ENCODE results near the gene STARD7. TPM values are rescaled to one million over a fixed set of nuclear protein-coding genes. Genes with fewer than 3 reads are reported as not detected.

The STARD7 gene
- total and polyA plus RNA-seq, 10 of the 15 experiments (the other 5 are each of a cell fraction or from before 2014, with no cell fraction given): 85.4 to 237 (median 153) TPM

DNA sequence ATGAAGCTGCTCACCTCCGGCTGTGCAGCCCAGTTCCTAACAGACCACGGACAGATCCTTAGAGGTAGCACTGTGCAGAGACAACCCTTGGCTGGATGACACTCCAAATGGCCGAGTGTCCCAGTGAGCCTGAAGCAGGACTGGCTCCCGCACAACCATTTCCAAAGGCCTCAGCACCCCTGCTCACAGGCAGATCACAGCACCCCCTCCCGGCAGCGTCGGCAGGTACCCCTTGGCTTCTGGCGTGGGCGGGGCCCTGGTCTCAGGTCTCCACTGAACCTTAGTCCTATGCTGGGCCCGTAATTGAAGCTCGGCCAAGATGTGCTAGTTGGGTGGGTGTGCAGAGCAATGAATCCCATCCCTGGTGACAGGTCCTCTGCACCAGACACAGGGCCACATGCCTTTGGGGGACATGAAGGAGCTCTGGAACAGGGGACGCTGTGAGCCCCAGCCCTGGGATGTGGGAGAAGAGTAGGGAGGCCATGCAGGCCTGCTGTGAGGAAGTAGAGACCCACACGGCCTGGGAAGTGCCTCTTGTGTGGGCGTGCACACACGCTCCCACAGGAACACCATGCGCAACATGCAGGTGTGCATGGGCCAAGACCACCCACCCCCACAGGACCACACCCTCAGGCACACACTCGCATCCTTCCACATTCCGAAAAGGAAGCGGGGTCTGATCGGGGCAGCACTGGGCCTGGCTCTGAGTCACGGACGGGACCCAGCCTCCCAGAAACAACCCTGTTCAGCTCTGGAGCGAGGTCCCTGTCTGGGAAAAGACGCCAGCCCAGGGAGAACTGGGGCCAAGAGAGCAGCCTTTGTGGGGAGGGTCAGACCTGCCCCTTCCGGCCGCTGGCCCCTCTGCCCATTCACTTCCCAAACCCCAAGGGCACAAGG, 66.2 kb downstream of the STARD7 start (continued):
- TF ChIP-seq, protein P1, sequence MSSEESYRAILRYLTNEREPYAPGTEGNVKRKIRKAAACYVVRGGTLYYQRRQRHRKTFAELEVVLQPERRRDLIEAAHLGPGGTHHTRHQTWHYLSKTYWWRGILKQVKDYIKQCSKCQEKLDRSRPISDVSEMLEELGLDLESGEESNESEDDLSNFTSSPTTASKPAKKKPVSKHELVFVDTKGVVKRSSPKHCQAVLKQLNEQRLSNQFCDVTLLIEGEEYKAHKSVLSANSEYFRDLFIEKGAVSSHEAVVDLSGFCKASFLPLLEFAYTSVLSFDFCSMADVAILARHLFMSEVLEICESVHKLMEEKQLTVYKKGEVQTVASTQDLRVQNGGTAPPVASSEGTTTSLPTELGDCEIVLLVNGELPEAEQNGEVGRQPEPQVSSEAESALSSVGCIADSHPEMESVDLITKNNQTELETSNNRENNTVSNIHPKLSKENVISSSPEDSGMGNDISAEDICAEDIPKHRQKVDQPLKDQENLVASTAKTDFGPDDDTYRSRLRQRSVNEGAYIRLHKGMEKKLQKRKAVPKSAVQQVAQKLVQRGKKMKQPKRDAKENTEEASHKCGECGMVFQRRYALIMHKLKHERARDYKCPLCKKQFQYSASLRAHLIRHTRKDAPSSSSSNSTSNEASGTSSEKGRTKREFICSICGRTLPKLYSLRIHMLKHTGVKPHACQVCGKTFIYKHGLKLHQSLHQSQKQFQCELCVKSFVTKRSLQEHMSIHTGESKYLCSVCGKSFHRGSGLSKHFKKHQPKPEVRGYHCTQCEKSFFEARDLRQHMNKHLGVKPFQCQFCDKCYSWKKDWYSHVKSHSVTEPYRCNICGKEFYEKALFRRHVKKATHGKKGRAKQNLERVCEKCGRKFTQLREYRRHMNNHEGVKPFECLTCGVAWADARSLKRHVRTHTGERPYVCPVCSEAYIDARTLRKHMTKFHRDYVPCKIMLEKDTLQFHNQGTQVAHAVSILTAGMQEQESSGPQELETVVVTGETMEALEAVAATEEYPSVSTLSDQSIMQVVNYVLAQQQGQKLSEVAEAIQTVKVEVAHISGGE (CRISPR knock-in tag; IDR thresholded peaks at IDR 0.05): peak; percentile 38; the same call in 1 of the 2 replicates
- TF ChIP-seq SREBF1 (IDR thresholded peaks at IDR 0.05; ENCODE audit: low read length) (no peak), POLR2AphosphoS5 (IDR thresholded peaks at IDR 0.05; ENCODE audit: low read length) (peak; percentile 85), FOXK2 (IDR thresholded peaks at IDR 0.05) (no peak), SIN3A (IDR thresholded peaks at IDR 0.05; ENCODE audit: low read depth, low read length) (peak; percentile 73), ZZZ3 (IDR thresholded peaks at IDR 0.05; ENCODE audit: control insufficient read depth, insufficient read length, low read depth) (no peak), DPF2 (IDR thresholded peaks at IDR 0.05) (peak; percentile 38; the same call in 1 of the 2 replicates), ZNF217 (IDR thresholded peaks at IDR 0.05) (no peak), TBL1XR1 (IDR thresholded peaks at IDR 0.05; ENCODE audit: low read depth, low read length) (no peak; the same call in 1 of the 2 replicates), STAT1 (conservative IDR thresholded peaks at IDR 0.05) (no peak), KLF5 (IDR thresholded peaks at IDR 0.05; ENCODE audit: partially characterized antibody) (no peak), CBX5 (IDR thresholded peaks at IDR 0.05; ENCODE audit: low read depth) (no peak), RUNX3 (IDR thresholded peaks at IDR 0.05; ENCODE audit: low read length) (no peak), NR2C2 (IDR thresholded peaks at IDR 0.05; ENCODE audit: borderline replicate concordance, control insufficient read depth, insufficient read length, low read depth) (no peak)
- TF ChIP-seq, protein P2, sequence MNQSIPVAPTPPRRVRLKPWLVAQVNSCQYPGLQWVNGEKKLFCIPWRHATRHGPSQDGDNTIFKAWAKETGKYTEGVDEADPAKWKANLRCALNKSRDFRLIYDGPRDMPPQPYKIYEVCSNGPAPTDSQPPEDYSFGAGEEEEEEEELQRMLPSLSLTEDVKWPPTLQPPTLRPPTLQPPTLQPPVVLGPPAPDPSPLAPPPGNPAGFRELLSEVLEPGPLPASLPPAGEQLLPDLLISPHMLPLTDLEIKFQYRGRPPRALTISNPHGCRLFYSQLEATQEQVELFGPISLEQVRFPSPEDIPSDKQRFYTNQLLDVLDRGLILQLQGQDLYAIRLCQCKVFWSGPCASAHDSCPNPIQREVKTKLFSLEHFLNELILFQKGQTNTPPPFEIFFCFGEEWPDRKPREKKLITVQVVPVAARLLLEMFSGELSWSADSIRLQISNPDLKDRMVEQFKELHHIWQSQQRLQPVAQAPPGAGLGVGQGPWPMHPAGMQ (IDR thresholded peaks at IDR 0.05; ENCODE audit: borderline replicate concordance): no peak
- TF ChIP-seq, protein P3, sequence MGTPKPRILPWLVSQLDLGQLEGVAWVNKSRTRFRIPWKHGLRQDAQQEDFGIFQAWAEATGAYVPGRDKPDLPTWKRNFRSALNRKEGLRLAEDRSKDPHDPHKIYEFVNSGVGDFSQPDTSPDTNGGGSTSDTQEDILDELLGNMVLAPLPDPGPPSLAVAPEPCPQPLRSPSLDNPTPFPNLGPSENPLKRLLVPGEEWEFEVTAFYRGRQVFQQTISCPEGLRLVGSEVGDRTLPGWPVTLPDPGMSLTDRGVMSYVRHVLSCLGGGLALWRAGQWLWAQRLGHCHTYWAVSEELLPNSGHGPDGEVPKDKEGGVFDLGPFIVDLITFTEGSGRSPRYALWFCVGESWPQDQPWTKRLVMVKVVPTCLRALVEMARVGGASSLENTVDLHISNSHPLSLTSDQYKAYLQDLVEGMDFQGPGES (IDR thresholded peaks at IDR 0.05): no peak
- TF ChIP-seq, protein P4, sequence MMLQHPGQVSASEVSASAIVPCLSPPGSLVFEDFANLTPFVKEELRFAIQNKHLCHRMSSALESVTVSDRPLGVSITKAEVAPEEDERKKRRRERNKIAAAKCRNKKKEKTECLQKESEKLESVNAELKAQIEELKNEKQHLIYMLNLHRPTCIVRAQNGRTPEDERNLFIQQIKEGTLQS (IDR thresholded peaks at IDR 0.05; ENCODE audit: borderline replicate concordance, extremely low read depth, low read depth, low read length): no peak
- TF ChIP-seq, protein P5, sequence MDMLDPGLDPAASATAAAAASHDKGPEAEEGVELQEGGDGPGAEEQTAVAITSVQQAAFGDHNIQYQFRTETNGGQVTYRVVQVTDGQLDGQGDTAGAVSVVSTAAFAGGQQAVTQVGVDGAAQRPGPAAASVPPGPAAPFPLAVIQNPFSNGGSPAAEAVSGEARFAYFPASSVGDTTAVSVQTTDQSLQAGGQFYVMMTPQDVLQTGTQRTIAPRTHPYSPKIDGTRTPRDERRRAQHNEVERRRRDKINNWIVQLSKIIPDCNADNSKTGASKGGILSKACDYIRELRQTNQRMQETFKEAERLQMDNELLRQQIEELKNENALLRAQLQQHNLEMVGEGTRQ (IDR thresholded peaks at IDR 0.05; ENCODE audit: borderline replicate concordance, low read depth, low read length): no peak
- TF ChIP-seq, protein P6, sequence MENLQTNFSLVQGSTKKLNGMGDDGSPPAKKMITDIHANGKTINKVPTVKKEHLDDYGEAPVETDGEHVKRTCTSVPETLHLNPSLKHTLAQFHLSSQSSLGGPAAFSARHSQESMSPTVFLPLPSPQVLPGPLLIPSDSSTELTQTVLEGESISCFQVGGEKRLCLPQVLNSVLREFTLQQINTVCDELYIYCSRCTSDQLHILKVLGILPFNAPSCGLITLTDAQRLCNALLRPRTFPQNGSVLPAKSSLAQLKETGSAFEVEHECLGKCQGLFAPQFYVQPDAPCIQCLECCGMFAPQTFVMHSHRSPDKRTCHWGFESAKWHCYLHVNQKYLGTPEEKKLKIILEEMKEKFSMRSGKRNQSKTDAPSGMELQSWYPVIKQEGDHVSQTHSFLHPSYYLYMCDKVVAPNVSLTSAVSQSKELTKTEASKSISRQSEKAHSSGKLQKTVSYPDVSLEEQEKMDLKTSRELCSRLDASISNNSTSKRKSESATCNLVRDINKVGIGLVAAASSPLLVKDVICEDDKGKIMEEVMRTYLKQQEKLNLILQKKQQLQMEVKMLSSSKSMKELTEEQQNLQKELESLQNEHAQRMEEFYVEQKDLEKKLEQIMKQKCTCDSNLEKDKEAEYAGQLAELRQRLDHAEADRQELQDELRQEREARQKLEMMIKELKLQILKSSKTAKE (IDR thresholded peaks at IDR 0.05; ENCODE audit: low read depth, poor library complexity, severe bottlenecking): no peak
- TF ChIP-seq, protein P7, sequence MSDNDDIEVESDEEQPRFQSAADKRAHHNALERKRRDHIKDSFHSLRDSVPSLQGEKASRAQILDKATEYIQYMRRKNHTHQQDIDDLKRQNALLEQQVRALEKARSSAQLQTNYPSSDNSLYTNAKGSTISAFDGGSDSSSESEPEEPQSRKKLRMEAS (IDR thresholded peaks at IDR 0.05; ENCODE audit: low read depth, low read length): peak; percentile 33; the same call in 1 of the 2 replicates

Measured in GM12878 (cell line).